ENCODE results near the gene TMPRSS2. TPM values are rescaled to one million over a fixed set of nuclear protein-coding genes. Genes with fewer than 3 reads are reported as not detected.

TMPRSS2 gene
- total and polyA plus RNA-seq, 9 of the 15 experiments (the other 6 are each of a cell fraction or from before 2014, with no cell fraction given) = 0.20 TPM; not detected in 8

GRCh38 chr21:41435706-41436105, 72.3 kb downstream of the TMPRSS2 start:
- ChIA-PET CTCF (ENCODE audit: low intra/inter-chr PET ratio) (no interaction called here), POLR2A (no interaction called here)
- in situ Hi-C loops (cut with MboI) = no loop called here
- ATAC-seq = no peak
- no TSS peak for BruUV-seq (replicated peaks)
- Histone ChIP-seq H3K4me2 (ENCODE audit: insufficient read depth, low read length) (no peak overlapping the region), H4K20me1 (replicated peaks; ENCODE audit: control insufficient read depth, insufficient read depth, low read length) (no peaks in the 10 kb centered on the region), H3K9me3 (replicated peaks; ENCODE audit: control insufficient read depth, insufficient read depth, low read depth, low read length) (no peaks in the 10 kb centered on the region), H3K9me1 (ENCODE audit: control insufficient read depth, insufficient read depth, low read length) (no peaks in the 10 kb centered on the region), H2AFZ (ENCODE audit: low read depth, low read length) (no peak overlapping the region), H3K9ac (ENCODE audit: insufficient read depth in 1 of 2, low read depth in 2 of 2, low read length in 2 of 2) (no peak overlapping the region), H3K79me2 (ENCODE audit: control insufficient read depth, insufficient read depth, low read length) (no peaks in the 10 kb centered on the region), H3K27me3 (ENCODE audit: control insufficient read depth in 2 of 2, insufficient read depth in 2 of 2, low read length in 2 of 2) (no peaks in the 10 kb centered on the region; a peak in 2 of 5 replicates), H3K4me3 (no peak overlapping the region), H3K36me3 (ENCODE audit: control insufficient read depth, insufficient read depth, low read length) (no peaks in the 10 kb centered on the region), H3K4me1 (replicated peaks in 1 of 2; ENCODE audit: control insufficient read depth in 2 of 2, insufficient read depth in 2 of 2, low read length in 2 of 2) (no peaks in the 10 kb centered on the region), H3K27ac (ENCODE audit: extremely low read depth, low read depth, low read length) (no peak overlapping the region)
- DNase-seq (ENCODE audit: extremely low read depth in 1 of 4, low spot score in 3 of 4) = no peak
- TF ChIP-seq MIER1 (IDR thresholded peaks at IDR 0.05; ENCODE audit: low read depth) = no peak
- no peak for TF ChIP-seq PURB (CRISPR knock-in tag; IDR thresholded peaks at IDR 0.05; ENCODE audit: low read depth)
- TF ChIP-seq ELF4 (CRISPR knock-in tag; IDR thresholded peaks at IDR 0.05) = no peak
- no peak for TF ChIP-seq TAF15 (IDR thresholded peaks at IDR 0.05; ENCODE audit: low read depth, low read length)
- no peak for TF ChIP-seq BRF1 (IDR thresholded peaks at IDR 0.05; ENCODE audit: borderline replicate concordance, extremely low read depth, insufficient read length)
- TF ChIP-seq HLTF (IDR thresholded peaks at IDR 0.05) = no peak
- no peak for TF ChIP-seq LEF1 (IDR thresholded peaks at IDR 0.05)
- no peak for TF ChIP-seq KLF10 (CRISPR knock-in tag; IDR thresholded peaks at IDR 0.05)
- no peak for TF ChIP-seq MEF2A (IDR thresholded peaks at IDR 0.05; ENCODE audit: control insufficient read depth, low read depth, low read length)
- TF ChIP-seq POLR2AphosphoS5 (IDR thresholded peaks at IDR 0.05; ENCODE audit: control insufficient read depth, insufficient read depth, low read depth, low read length) = no peak
- TF ChIP-seq, protein P1, sequence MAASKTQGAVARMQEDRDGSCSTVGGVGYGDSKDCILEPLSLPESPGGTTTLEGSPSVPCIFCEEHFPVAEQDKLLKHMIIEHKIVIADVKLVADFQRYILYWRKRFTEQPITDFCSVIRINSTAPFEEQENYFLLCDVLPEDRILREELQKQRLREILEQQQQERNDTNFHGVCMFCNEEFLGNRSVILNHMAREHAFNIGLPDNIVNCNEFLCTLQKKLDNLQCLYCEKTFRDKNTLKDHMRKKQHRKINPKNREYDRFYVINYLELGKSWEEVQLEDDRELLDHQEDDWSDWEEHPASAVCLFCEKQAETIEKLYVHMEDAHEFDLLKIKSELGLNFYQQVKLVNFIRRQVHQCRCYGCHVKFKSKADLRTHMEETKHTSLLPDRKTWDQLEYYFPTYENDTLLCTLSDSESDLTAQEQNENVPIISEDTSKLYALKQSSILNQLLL (CRISPR knock-in tag; IDR thresholded peaks at IDR 0.05; ENCODE audit: borderline replicate concordance) = no peak
- no peak for FAIRE-seq
- 0% methylated on average over 11 of the region's 11 CpGs for WGBS (ENCODE audit: insufficient coverage, low coverage, missing lambda C conversion rate)
- intact Hi-C loops (cut with micrococcal nuclease) = no loop called here
